Endodermal cell (in vitro differentiated cells): ENCODE results near the gene COL4A2. TPM values are rescaled to one million over a fixed set of nuclear protein-coding genes. Genes with fewer than 3 reads are reported as not detected.

ENCODE experiments used
- DNase-seq: peaks from one replicate; pipeline ENCODE4 v3.0.0-alpha.2; 2017
- H3K27ac ChIP-seq: 2 replicates; pipeline ENCODE4 v1.5.1; 2013; ENCODE audit warnings: mild to moderate bottlenecking, low read depth, low read length, moderate library complexity
- H3K27me3 ChIP-seq: 2 replicates; pipeline ENCODE4 v1.6.1; 2013; ENCODE audit warnings: mild to moderate bottlenecking, low read length, moderate library complexity; ENCODE audit not compliant: insufficient read depth, control insufficient read depth, poor library complexity, severe bottlenecking
- H3K36me3 ChIP-seq: 2 replicates; pipeline ENCODE4 v1.7.0; 2013; ENCODE audit warnings: mild to moderate bottlenecking, low read length, moderate library complexity; ENCODE audit not compliant: control insufficient read depth, insufficient read depth
- H3K4me1 ChIP-seq: one replicate; pipeline ENCODE4 v1.7.0; 2013; ENCODE audit warnings: low read length; ENCODE audit not compliant: control insufficient read depth, insufficient read depth
- H3K4me3 ChIP-seq: 2 replicates; pipeline ENCODE4 v1.5.1; 2013; ENCODE audit warnings: mild to moderate bottlenecking, low read length, moderate library complexity
- H3K9ac ChIP-seq: 2 replicates; pipeline ENCODE4 v1.6.1; 2013; ENCODE audit warnings: mild to moderate bottlenecking, low read length, moderate library complexity; ENCODE audit not compliant: poor library complexity, severe bottlenecking; ENCODE audit errors: extremely low read depth
- H3K9me3 ChIP-seq: 2 replicates; pipeline ENCODE4 v1.6.1; 2013; ENCODE audit warnings: mild to moderate bottlenecking, low read length, moderate library complexity; ENCODE audit not compliant: control insufficient read depth
- H3K27ac Mint-ChIP-seq: 2 replicates; pipeline ENCODE4 v1.8.0; 2020; ENCODE audit warnings: mixed read lengths
- H3K27me3 Mint-ChIP-seq: 2 replicates; pipeline ENCODE4 v1.8.0; 2021; ENCODE audit warnings: mild to moderate bottlenecking, mixed read lengths; ENCODE audit not compliant: insufficient read depth
- H3K36me3 Mint-ChIP-seq: 2 replicates; pipeline ENCODE4 v1.8.0; 2020; ENCODE audit warnings: low read depth, mixed read lengths
- H3K4me1 Mint-ChIP-seq: 2 replicates; pipeline ENCODE4 v1.8.0; 2020; ENCODE audit warnings: mixed read lengths
- H3K4me3 Mint-ChIP-seq: 2 replicates; pipeline ENCODE4 v1.8.0; 2020; ENCODE audit warnings: mild to moderate bottlenecking, moderate library complexity, mixed read lengths
- H3K9me3 Mint-ChIP-seq: 2 replicates; pipeline ENCODE4 v1.8.0; 2020; ENCODE audit warnings: mild to moderate bottlenecking, mixed read lengths
- WGBS, 2 experiments: methylation state at CpG; one replicate each; pipeline versions ENCODE4 v1.1.5 to v1.1.7; 2013; ENCODE audit warnings: missing lambda C conversion rate in 2 of 2, mixed read lengths in 1 of 2; ENCODE audit not compliant: insufficient coverage in 1 of 2, insufficient read length in 1 of 2; 5-methylcytosine and 5-hydroxymethylcytosine counted together
- total RNA-seq, 2 donors: library from RNA; stranded (reverse); fragmentation: NEBNext Ultra II Directional in 1 of 2; extraction: Animal tissue kit (Norgen Biotek cat#: 25700) in 1 of 2; gene quantifications; 2 replicates in 1 of 2; 3 replicates in 1 of 2; pipeline ENCODE4 v1.2.1, GENCODE V29; 2021
- TF ChIP-seq, protein P1 (sequence below): fragments of 200-600 bp; sonication (generic); conservative IDR thresholded peaks from 2 replicates; pipeline ENCODE4 v1.5.0; 2021; ENCODE audit warnings: antibody characterized with exemption, mild to moderate bottlenecking

COL4A2 gene
- total RNA-seq, 2 donors from 2014 or later, result 388 to 398 TPM

DNA sequence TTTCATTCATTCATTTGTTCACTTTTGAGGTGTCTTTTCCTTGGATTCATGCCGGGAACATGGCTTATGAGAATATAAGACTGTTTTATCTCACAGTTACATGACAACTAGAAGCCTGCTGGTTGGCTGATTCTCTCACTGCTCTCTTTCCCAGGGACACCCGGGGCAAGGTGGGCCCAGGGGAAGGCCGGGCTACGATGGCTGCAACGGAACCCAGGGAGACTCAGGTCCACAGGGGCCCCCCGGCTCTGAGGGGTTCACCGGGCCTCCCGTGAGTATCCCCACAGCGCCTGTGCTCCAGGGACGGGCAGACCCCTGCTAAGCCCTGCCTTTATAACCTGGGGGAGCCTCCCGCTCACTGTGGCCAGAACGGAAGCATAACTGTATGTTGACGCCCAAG lies 121.2 kb downstream of the COL4A2 start:
- Mint-ChIP-seq H3K4me1 (peaks cover 3% of the 10 kb centered on the region), H3K27me3 (no peaks in the 10 kb centered on the region), H3K4me3 (no peak overlapping the region), H3K36me3 (peaks cover 81% of the 10 kb centered on the region), H3K27ac (no peak overlapping the region), H3K9me3 (no peaks in the 10 kb centered on the region)
- Histone ChIP-seq H3K9ac (no peak overlapping the region), H3K36me3 (peaks cover 93% of the 10 kb centered on the region), H3K9me3 (no peaks in the 10 kb centered on the region), H3K4me1 (no peaks in the 10 kb centered on the region), H3K4me3 (no peak overlapping the region), H3K27me3 (no peaks in the 10 kb centered on the region), H3K27ac (no peak overlapping the region)
- TF ChIP-seq, protein P1, sequence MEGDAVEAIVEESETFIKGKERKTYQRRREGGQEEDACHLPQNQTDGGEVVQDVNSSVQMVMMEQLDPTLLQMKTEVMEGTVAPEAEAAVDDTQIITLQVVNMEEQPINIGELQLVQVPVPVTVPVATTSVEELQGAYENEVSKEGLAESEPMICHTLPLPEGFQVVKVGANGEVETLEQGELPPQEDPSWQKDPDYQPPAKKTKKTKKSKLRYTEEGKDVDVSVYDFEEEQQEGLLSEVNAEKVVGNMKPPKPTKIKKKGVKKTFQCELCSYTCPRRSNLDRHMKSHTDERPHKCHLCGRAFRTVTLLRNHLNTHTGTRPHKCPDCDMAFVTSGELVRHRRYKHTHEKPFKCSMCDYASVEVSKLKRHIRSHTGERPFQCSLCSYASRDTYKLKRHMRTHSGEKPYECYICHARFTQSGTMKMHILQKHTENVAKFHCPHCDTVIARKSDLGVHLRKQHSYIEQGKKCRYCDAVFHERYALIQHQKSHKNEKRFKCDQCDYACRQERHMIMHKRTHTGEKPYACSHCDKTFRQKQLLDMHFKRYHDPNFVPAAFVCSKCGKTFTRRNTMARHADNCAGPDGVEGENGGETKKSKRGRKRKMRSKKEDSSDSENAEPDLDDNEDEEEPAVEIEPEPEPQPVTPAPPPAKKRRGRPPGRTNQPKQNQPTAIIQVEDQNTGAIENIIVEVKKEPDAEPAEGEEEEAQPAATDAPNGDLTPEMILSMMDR, result no peak
- no peak for DNase-seq
- 92 to 97% methylated on average over 10 to 13 of the region's 13 CpGs for WGBS, 2 experiments

DNA sequence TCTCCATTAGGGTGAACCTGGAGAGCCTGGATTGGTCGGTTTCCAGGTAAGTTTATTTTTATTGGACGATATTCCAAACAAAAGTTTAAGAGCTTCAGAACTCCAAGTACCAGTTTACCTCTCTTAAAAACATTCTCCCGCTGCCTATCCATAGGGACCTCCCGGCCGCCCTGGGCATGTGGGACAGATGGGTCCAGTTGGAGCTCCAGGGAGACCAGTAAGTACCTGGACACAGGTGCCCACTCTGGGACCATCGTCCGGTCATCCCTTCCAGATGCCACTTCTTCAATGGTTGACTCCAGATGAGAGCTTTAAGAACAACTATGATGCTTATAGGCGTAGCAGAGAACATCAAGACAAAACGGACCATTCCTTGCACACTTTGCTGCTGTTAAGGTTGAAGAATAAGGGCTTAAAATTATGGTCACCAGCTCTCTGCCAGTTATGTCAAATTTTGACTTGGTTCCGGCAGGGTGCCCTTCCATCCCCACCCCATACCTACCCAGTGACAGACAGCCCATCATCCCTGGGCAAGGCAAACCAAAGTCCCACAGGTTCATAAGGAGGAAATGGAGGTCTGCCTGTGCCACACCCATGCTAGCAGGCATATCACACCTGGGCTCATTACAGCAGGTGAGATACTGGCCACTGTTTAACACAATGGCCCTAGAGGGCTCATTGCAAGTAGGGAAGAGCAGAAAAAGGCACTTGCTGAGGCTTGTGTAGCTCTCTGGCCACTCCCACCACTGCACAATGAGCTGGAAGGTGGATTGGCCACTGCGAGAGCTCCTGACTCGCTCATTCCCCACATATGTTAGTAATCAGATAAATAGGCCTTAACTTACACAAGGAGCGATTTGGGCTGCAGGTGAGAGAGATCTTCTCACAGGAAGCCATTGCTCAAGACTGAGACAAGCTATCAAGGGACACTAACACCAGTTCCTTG lies 123.6 kb downstream of the COL4A2 start:
- no peaks in the 10 kb centered on the region for H3K27me3 Mint-ChIP-seq
- H3K4me3 Mint-ChIP-seq, result no peak overlapping the region
- H3K36me3 ChIP-seq, result peaks cover 93% of the 10 kb centered on the region
- 92% methylated on average over 10 to 13 of the region's 13 CpGs for WGBS, 2 experiments
- H3K27ac Mint-ChIP-seq, result no peak overlapping the region
- no peaks in the 10 kb centered on the region for H3K9me3 ChIP-seq
- H3K9me3 Mint-ChIP-seq, result no peaks in the 10 kb centered on the region
- H3K27me3 ChIP-seq, result no peaks in the 10 kb centered on the region
- H3K9ac ChIP-seq, result no peak overlapping the region
- TF ChIP-seq, protein P1, result no peak
- H3K36me3 Mint-ChIP-seq, result peaks cover 82% of the 10 kb centered on the region
- H3K4me3 ChIP-seq, result no peak overlapping the region
- H3K4me1 Mint-ChIP-seq, result peaks cover 3% of the 10 kb centered on the region
- no peaks in the 10 kb centered on the region for H3K4me1 ChIP-seq
- DNase-seq, result no peak
- no peak overlapping the region for H3K27ac ChIP-seq

DNA sequence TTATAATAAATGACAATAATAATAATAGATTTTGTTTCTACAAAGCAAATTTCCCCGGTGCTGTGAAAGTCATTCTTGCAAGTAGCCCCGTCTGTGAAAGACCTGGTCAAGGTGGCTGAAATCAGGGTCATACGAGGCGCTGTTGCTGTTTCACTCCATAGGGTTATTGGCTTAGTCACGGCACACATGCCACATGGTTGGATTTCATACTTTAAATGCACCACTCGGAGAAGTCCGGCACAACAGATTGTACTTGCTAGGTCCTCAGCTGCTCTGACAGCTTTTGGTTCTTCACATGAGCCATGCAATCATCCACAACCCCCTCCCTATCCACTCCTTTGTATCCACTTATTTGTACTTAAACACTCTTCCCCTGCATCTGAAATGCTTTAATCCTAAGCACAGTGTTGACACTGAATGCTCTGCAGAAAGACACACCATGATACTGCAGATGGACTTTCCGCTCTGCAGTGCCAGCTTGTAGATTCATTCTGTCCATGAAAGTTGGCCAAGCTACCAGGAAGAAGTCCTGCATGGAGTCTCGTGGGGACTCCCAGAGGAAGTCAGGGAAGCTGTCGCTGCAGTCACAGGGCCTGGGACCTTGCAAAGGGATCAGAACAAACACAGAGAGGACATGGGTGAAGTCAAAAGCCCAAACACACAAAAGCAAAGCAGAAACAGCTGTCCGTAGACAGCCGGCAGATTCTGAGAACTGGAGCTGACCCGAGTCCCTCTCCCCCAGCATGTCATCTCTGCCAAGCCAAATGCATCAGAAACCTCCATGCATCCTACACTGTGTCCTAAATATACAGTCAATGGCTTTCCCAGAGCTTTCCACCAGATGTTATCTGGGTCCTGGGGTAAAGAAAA lies 124.6 kb downstream of the COL4A2 start:
- Mint-ChIP-seq H3K36me3 (peaks cover 81% of the 10 kb centered on the region), H3K27ac (no peak overlapping the region), H3K4me1 (peaks cover 3% of the 10 kb centered on the region), H3K4me3 (no peak overlapping the region), H3K27me3 (no peaks in the 10 kb centered on the region), H3K9me3 (no peaks in the 10 kb centered on the region)
- no peak overlapping the region for H3K9ac ChIP-seq
- 96 to 97% methylated on average over 13 of the region's 13 CpGs for WGBS, 2 experiments
- no peak overlapping the region for H3K4me3 ChIP-seq
- H3K36me3 ChIP-seq, result peaks cover 93% of the 10 kb centered on the region
- H3K27ac ChIP-seq, result no peak overlapping the region
- H3K9me3 ChIP-seq, result no peaks in the 10 kb centered on the region
- TF ChIP-seq, protein P1, result no peak
- DNase-seq, result no peak
- H3K27me3 ChIP-seq, result no peaks in the 10 kb centered on the region
- H3K4me1 ChIP-seq, result no peaks in the 10 kb centered on the region
